K562 treated with DMSO at 1 percent for 4 hours (cell line): ENCODE measurements around the gene NDUFB1. TPM values are rescaled to one million over a fixed set of nuclear protein-coding genes. Genes with fewer than 3 reads are reported as not detected.

Experiments used
- total RNA-seq: library from RNA; unstranded; fragments of 300-600 nt; gene quantifications from 2 replicates; pipeline ENCODE4 v1.2.3, GENCODE V29; 2022; ENCODE audit not compliant: insufficient read depth

The NDUFB1 gene
- total RNA-seq = 158 and 189 TPM in 2 replicates

GRCh38 chr14:92121670-92122350, at the start of gene NDUFB1, which contains the start of gene CPSF2:
Gene NDUFB1 (minus strand): TSS chr14:92121706. CDS start chr14:92117637, 4,069 bp downstream.
Gene CPSF2 (plus strand): TSS chr14:92121969. CDS start chr14:92130985, 9,016 bp downstream.

GRCh38 chr14:92106143-92106926, 15.2 kb downstream of the NDUFB1 start, which contains the start of gene ATXN3:
Gene ATXN3 (minus strand): TSS chr14:92106582. CDS start chr14:92106552, 30 bp downstream.

Other genes starting within 250 kb of the NDUFB1 start
- gene FBLN5, start 174.0 kb downstream of the NDUFB1 start, total RNA-seq = not detected in 2 replicates
- 4.0 and 4.8 TPM in 2 replicates for gene TRIP11, start 81.6 kb downstream of the NDUFB1 start, total RNA-seq
- 4.7 and 6.7 TPM in 2 replicates for gene ATXN3, start 15.1 kb downstream of the NDUFB1 start, total RNA-seq
- gene CPSF2, start 263 bp upstream of the NDUFB1 start, total RNA-seq = 5.2 and 11.1 TPM in 2 replicates
- gene SLC24A4, start 201.5 kb upstream of the NDUFB1 start, total RNA-seq = not detected in 2 replicates